OCI-LY3 (cell line): ENCODE data around the gene FGD4.

Experiments
- EZH2phosphoT487 ChIP-seq: fragments of 200-600 bp; shearing (Covaris generic); IDR thresholded peaks from 2 replicates; pipeline ENCODE4 v1.6.1; 2018; ENCODE audit warnings: antibody characterized with exemption, mixed run types, low read depth
- TF ChIP-seq, protein P1 (sequence below): fragments of 200-600, 300-600 bp; sonication (generic); IDR thresholded peaks from 2 replicates; pipeline ENCODE4 v1.5.1; 2014; ENCODE audit warnings: antibody characterized with exemption, low read length, low read depth

DNA sequence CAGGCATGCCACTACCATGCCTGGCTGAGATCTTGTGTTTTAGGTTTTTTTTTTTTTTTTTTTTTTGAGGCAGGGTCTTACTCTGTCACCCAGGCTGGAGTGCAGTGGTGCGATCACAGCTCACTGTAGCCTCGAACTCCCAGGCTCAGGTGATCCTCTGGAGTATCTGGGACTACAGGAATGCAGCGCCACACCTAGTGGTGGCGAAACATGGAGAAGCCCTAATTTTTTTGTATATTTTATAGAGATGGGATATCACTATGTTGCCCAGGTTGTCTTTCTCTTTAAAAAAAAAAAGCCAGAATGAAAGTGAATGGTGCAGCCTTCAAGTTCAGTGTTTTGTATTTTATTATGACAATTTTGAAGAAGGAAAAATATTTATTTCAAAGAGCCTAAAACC, 44.1 kb downstream of the FGD4 start:
- TF ChIP-seq EZH2phosphoT487: no peak
- TF ChIP-seq, protein P1, sequence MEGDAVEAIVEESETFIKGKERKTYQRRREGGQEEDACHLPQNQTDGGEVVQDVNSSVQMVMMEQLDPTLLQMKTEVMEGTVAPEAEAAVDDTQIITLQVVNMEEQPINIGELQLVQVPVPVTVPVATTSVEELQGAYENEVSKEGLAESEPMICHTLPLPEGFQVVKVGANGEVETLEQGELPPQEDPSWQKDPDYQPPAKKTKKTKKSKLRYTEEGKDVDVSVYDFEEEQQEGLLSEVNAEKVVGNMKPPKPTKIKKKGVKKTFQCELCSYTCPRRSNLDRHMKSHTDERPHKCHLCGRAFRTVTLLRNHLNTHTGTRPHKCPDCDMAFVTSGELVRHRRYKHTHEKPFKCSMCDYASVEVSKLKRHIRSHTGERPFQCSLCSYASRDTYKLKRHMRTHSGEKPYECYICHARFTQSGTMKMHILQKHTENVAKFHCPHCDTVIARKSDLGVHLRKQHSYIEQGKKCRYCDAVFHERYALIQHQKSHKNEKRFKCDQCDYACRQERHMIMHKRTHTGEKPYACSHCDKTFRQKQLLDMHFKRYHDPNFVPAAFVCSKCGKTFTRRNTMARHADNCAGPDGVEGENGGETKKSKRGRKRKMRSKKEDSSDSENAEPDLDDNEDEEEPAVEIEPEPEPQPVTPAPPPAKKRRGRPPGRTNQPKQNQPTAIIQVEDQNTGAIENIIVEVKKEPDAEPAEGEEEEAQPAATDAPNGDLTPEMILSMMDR: no peak
